HUES48 (cell line): ENCODE measurements around the gene ATP9B.
"Not testable (repeated sequence)": the region's sequence is repeated elsewhere in the genome, so short reads cannot be mapped to it uniquely, and the experiment has no call there.

Source experiments
- H3K27ac ChIP-seq: one replicate; pipeline ENCODE4 v1.7.0; 2013; ENCODE audit warnings: low read depth, low read length, inconsistent platforms
- H3K27me3 ChIP-seq: 2 replicates; pipeline ENCODE4 v1.6.1; 2013; ENCODE audit warnings: mild to moderate bottlenecking, low read length; ENCODE audit not compliant: control insufficient read depth, insufficient read depth
- H3K36me3 ChIP-seq: 2 replicates; pipeline ENCODE4 v1.6.1; 2013; ENCODE audit warnings: low read length; ENCODE audit not compliant: control insufficient read depth, insufficient read depth
- H3K4me1 ChIP-seq: 2 replicates; pipeline ENCODE4 v1.6.1; 2013; ENCODE audit warnings: mild to moderate bottlenecking, low read length; ENCODE audit not compliant: control insufficient read depth, insufficient read depth
- H3K4me3 ChIP-seq: 2 replicates; pipeline ENCODE4 v1.5.1; 2013; ENCODE audit warnings: mild to moderate bottlenecking, low read depth, low read length
- H3K9ac ChIP-seq: 2 replicates; pipeline ENCODE4 v1.6.1; 2013; ENCODE audit warnings: mild to moderate bottlenecking, low read depth, low read length, moderate library complexity
- H3K9me3 ChIP-seq: 2 replicates; pipeline ENCODE4 v1.6.1; 2013; ENCODE audit warnings: low read length; ENCODE audit not compliant: control insufficient read depth, insufficient read depth

ATP9B gene

GRCh38 chr18:79283929-79284328, 214.7 kb downstream of the ATP9B start:
- Histone ChIP-seq H3K27me3 (no peaks in the 10 kb centered on the region), H3K9me3 (no peaks in the 10 kb centered on the region), H3K36me3 (no peaks in the 10 kb centered on the region; the same call in 1 of the 2 replicates), H3K4me3 (no peak overlapping the region), H3K9ac (no peak overlapping the region), H3K4me1 (no peaks in the 10 kb centered on the region), H3K27ac (no peak overlapping the region)

- H3K27me3 ChIP-seq, H3K36me3 ChIP-seq, H3K4me3 ChIP-seq, H3K4me1 ChIP-seq, H3K9ac ChIP-seq, H3K27ac ChIP-seq, H3K9me3 ChIP-seq: not testable (repeated sequence)
Measured at GRCh38 chr18:79285191-79285590, 216.0 kb downstream of the ATP9B start.

DNA sequence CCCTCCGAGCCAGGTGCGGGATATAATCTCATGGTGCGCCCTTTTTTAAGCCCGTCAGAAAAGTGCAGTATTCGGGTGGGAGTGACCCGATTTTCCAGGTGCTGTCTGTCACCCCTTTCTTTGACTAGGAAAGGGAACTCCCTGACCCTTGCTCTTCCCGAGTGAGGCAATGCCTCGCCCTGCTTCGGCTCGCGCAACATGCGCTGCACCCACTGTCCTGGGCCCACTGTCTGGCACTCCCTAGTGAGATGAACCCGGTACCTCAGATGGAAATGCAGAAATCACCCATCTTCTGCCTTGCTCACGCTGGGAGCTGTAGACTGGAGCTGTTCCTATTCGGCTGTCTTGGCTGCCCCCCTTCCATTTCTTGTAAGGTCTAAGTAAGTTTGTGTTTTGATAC, 221.2 kb downstream of the ATP9B start:
- not testable (repeated sequence) for H3K4me1 ChIP-seq, H3K36me3 ChIP-seq, H3K27ac ChIP-seq, H3K9me3 ChIP-seq, H3K9ac ChIP-seq, H3K4me3 ChIP-seq, H3K27me3 ChIP-seq

DNA sequence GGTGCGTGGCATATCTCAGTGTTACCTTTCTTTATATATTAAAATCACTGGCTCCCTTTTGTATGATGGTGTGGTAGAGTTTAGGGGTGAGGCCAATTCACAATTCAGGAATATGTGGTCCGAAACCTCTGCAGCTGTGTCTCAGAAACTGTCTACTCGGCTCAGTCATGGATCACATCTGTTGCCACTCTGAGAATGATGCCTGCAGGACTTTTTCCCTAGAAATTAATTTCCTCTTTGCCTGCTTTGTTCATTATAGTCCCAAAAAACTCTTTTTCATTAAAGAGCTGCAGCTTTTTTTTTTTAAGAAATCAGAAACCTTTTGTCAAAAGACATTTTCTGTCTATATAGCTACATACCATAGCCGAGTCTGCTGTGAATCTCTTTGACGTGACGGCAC, 221.7 kb downstream of the ATP9B start:
- 0 out of 2 replicates have a peak, but pooled peaks cover 4% of the 10 kb centered on the region for H3K4me1 ChIP-seq
- H3K9ac ChIP-seq, result no peak overlapping the region
- no peak overlapping the region for H3K4me3 ChIP-seq
- H3K36me3 ChIP-seq, result no peaks in the 10 kb centered on the region
- no peaks in the 10 kb centered on the region for H3K27me3 ChIP-seq
- no peak overlapping the region for H3K27ac ChIP-seq
- H3K9me3 ChIP-seq, result peaks cover 4% of the 10 kb centered on the region; the same call in 1 of the 2 replicates

- H3K36me3 ChIP-seq, result no peaks in the 10 kb centered on the region
- no peak overlapping the region for H3K27ac ChIP-seq
Measured at GRCh38 chr18:79294235-79294634, 225.0 kb downstream of the ATP9B start.

GRCh38 chr18:79299272-79299671, 230.1 kb downstream of the ATP9B start:
- Histone ChIP-seq H3K9me3 (no peaks in the 10 kb centered on the region), H3K27me3 (no peaks in the 10 kb centered on the region), H3K4me3 (no peak overlapping the region), H3K4me1 (no peaks in the 10 kb centered on the region), H3K9ac (no peak overlapping the region), H3K27ac (no peak overlapping the region), H3K36me3 (no peaks in the 10 kb centered on the region; the same call in 1 of the 2 replicates)

More at GRCh38 chr18:79294235-79294634, 225.0 kb downstream of the ATP9B start:
- H3K9me3 ChIP-seq, result peaks cover 4% of the 10 kb centered on the region; the same call in 1 of the 2 replicates
- H3K9ac ChIP-seq, result no peak overlapping the region
- 0 out of 2 replicates have a peak, but pooled peaks cover 4% of the 10 kb centered on the region for H3K4me1 ChIP-seq
- H3K4me3 ChIP-seq, result no peak overlapping the region
- H3K27me3 ChIP-seq, result no peaks in the 10 kb centered on the region

- no peak overlapping the region for H3K4me3 ChIP-seq
- no peaks in the 10 kb centered on the region for H3K9me3 ChIP-seq
- H3K4me1 ChIP-seq, result no peaks in the 10 kb centered on the region
- H3K27me3 ChIP-seq, result no peaks in the 10 kb centered on the region
- H3K27ac ChIP-seq, result no peak overlapping the region
- peaks cover 4% of the 10 kb centered on the region for H3K36me3 ChIP-seq
- no peak overlapping the region for H3K9ac ChIP-seq
Measured at GRCh38 chr18:79299711-79300110, 230.5 kb downstream of the ATP9B start.

DNA sequence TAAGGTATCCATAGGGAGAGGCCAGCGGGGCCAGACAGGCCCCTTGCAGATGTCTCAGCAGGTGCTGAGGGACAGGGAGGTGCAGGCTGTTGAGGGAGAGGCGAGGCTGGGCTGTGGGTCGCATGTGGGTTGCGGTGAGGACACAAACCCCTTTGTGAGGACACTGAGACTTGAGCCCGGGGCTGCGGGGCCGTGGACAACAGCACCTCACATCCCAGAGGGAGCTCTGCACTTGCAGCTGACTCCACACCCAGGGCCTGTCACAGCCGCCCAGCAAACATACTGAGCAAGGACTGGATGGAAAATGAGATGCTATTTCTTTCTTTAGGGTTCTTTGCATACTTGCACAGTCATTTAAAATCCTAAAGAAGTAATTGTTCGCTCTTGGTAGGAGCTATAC, 231.2 kb downstream of the ATP9B start:
- no peak overlapping the region for H3K4me3 ChIP-seq
- no peaks in the 10 kb centered on the region for H3K9me3 ChIP-seq
- H3K9ac ChIP-seq, result no peak overlapping the region
- H3K36me3 ChIP-seq, result peaks cover 6% of the 10 kb centered on the region
- H3K27me3 ChIP-seq, result no peaks in the 10 kb centered on the region
- no peak overlapping the region for H3K27ac ChIP-seq
- H3K4me1 ChIP-seq, result no peaks in the 10 kb centered on the region

GRCh38 chr18:79302120-79302519, 232.9 kb downstream of the ATP9B start:
- Histone ChIP-seq H3K4me3 (no peak overlapping the region), H3K9me3 (no peaks in the 10 kb centered on the region), H3K4me1 (no peaks in the 10 kb centered on the region), H3K27me3 (no peaks in the 10 kb centered on the region), H3K9ac (no peak overlapping the region), H3K27ac (no peak overlapping the region), H3K36me3 (peaks cover 9% of the 10 kb centered on the region)

GRCh38 chr18:79305911-79306310, 236.7 kb downstream of the ATP9B start:
- Histone ChIP-seq H3K4me1 (no peaks in the 10 kb centered on the region), H3K9ac (no peak overlapping the region), H3K27me3 (no peaks in the 10 kb centered on the region), H3K27ac (no peak overlapping the region), H3K9me3 (no peaks in the 10 kb centered on the region), H3K4me3 (no peak overlapping the region), H3K36me3 (peaks cover 19% of the 10 kb centered on the region)

GRCh38 chr18:79309614-79310358, 240.6 kb downstream of the ATP9B start:
- H3K4me1 ChIP-seq, result no peaks in the 10 kb centered on the region
- no peaks in the 10 kb centered on the region for H3K27me3 ChIP-seq
- peaks cover 20% of the 10 kb centered on the region for H3K36me3 ChIP-seq
- H3K4me3 ChIP-seq, result no peak overlapping the region
- H3K9ac ChIP-seq, result no peak overlapping the region
- no peaks in the 10 kb centered on the region for H3K9me3 ChIP-seq
- H3K27ac ChIP-seq, result no peak overlapping the region
